Thoracic aorta (tissue), 2 donors: ENCODE results near the gene ABCG8. TPM values are rescaled to one million over a fixed set of nuclear protein-coding genes. Genes with fewer than 3 reads are reported as not detected.

Experiments used
- ATAC-seq: fragments of 150-250 bp; one replicate; pipeline ENCODE4 v1.8.0; 2017; ENCODE audit warnings: low read depth; ENCODE audit not compliant: insufficient number of reproducible peaks, low FRiP score
- DNase-seq: peaks from one replicate; pipeline ENCODE4 v3.0.0-alpha.2; 2020; ENCODE audit warnings: low spot score
- H3K27ac ChIP-seq, 2 donors: fragments of 200-600 bp; sonication (generic); 1 replicate in 1 of 2; 2 replicates in 1 of 2; pipeline ENCODE4 v1.5.1; 2016; ENCODE audit warnings: mild to moderate bottlenecking in 2 of 2, moderate library complexity in 2 of 2
- H3K27me3 ChIP-seq: fragments of 200-600 bp; sonication (generic); replicated peaks from 2 replicates; pipeline ENCODE4 v1.6.0; 2016; ENCODE audit warnings: mild to moderate bottlenecking; ENCODE audit not compliant: insufficient read depth
- H3K36me3 ChIP-seq: fragments of 200-600 bp; sonication (generic); one replicate; pipeline ENCODE4 v1.5.1; 2016
- H3K4me1 ChIP-seq, 2 donors: fragments of 200-600 bp; sonication (generic); 1 replicate in 1 of 2; 2 replicates in 1 of 2; pipeline versions ENCODE4 v1.5.1 to v1.6.0; 2016; ENCODE audit warnings: low read depth in 2 of 2, mild to moderate bottlenecking in 1 of 2; ENCODE audit not compliant: control insufficient read depth in 1 of 2
- H3K4me3 ChIP-seq: fragments of 200-600 bp; sonication (generic); 2 replicates; pipeline ENCODE4 v1.5.1; 2016; ENCODE audit warnings: mild to moderate bottlenecking
- H3K9me3 ChIP-seq: fragments of 200-600 bp; sonication (generic); 2 replicates; pipeline ENCODE4 v1.5.1; 2016
- total RNA-seq, 2 donors: library from RNA; depleted of rRNA; stranded (reverse); fragments of >200 nt; gene quantifications; one replicate each; pipeline versions ENCODE4 v1.1.0 to v1.2.3, GENCODE V29; 2016
- TF ChIP-seq, protein P1 (sequence below): fragments of 200-600 bp; sonication (generic); IDR thresholded peaks from one replicate; pipeline ENCODE4 v1.5.1; 2019; ENCODE audit warnings: antibody characterized with exemption

Gene ABCG8
- total RNA-seq, 2 donors from 2014 or later, result not detected

DNA sequence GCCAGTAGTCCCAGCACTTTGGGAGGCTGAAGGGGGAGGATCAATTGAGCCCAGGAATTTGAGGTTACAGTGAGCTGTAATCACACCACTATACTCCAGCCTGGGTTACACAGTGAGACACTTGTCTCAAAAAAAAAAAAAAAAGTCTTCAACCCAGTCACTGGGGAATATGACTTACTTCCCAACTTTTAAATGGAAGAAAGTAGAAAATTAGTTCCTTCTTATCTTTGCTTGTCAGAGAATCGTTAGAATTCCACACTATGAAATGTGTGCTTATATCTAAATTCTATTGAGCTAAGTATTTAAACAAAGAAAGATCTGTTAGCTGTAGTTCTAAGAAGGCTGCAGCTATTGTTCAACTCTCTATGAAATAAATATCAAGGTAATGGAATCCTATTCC is 42.6 kb upstream of the ABCG8 start:
- DNase-seq (no peak), ATAC-seq (no peak)
- Histone ChIP-seq H3K4me1 (peaks cover 0 to 2% of the 10 kb centered on the region in 2 donors), H3K9me3 (no peaks in the 10 kb centered on the region), H3K27me3 (no peaks in the 10 kb centered on the region), H3K27ac (no peak overlapping the region), H3K36me3 (peaks cover 8% of the 10 kb centered on the region), H3K4me3 (no peak overlapping the region)
- TF ChIP-seq, protein P1, sequence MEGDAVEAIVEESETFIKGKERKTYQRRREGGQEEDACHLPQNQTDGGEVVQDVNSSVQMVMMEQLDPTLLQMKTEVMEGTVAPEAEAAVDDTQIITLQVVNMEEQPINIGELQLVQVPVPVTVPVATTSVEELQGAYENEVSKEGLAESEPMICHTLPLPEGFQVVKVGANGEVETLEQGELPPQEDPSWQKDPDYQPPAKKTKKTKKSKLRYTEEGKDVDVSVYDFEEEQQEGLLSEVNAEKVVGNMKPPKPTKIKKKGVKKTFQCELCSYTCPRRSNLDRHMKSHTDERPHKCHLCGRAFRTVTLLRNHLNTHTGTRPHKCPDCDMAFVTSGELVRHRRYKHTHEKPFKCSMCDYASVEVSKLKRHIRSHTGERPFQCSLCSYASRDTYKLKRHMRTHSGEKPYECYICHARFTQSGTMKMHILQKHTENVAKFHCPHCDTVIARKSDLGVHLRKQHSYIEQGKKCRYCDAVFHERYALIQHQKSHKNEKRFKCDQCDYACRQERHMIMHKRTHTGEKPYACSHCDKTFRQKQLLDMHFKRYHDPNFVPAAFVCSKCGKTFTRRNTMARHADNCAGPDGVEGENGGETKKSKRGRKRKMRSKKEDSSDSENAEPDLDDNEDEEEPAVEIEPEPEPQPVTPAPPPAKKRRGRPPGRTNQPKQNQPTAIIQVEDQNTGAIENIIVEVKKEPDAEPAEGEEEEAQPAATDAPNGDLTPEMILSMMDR, result no peak

DNA sequence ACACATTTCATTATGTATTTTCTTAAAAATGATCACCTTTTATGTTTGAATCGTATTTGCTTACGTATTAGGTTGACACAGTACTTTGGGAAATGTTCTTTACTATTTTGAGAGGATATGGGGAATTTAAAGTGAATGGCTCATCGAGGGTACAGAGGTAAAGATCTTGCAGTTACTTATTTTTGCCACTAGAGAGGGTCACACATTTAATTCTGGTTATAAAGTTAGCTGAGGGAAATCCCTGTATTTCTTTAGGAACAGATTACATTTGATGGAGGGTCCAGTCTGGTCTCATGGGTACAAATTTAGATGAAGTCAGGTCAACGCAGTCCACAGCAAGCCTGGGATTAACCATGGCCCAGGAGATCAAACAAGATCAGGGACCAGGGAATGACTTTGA is 40.5 kb upstream of the ABCG8 start:
- Histone ChIP-seq H3K36me3 (peaks cover 8% of the 10 kb centered on the region), H3K9me3 (no peaks in the 10 kb centered on the region)

DNA sequence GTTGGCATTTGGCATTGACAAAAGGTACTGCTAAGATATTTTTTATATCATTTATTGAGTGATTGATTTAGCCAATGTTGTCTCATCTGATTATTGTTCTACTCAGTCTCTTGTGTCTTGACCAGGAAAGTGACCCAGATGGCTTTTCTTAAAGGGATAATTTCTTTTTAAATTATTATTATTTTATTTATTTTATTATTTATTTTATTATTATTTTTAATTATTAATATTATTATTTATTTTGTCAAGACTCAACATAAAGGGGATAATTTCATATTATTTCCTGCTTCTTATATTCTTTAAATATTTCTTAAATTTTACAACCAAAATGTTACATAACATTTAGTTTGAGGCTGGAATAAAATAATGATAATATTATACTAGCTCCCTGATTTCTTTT is 37.9 kb upstream of the ABCG8 start:
- no peak overlapping the region for H3K4me3 ChIP-seq
- ATAC-seq, result no peak
- H3K36me3 ChIP-seq, result peaks cover 8% of the 10 kb centered on the region
- TF ChIP-seq, protein P1, result no peak
- no peaks in the 10 kb centered on the region for H3K9me3 ChIP-seq
- no peak for DNase-seq
- no peak overlapping the region for H3K27ac ChIP-seq
- H3K4me1 ChIP-seq, result no peaks in the 10 kb centered on the region
- no peaks in the 10 kb centered on the region for H3K27me3 ChIP-seq

More for the DNA sequence above, 40.5 kb upstream of the ABCG8 start:
- Histone ChIP-seq H3K4me3 (no peak overlapping the region), H3K27me3 (no peaks in the 10 kb centered on the region), H3K27ac (no peak overlapping the region), H3K4me1 (no peaks in the 10 kb centered on the region)
- DNase-seq (no peak), ATAC-seq (no peak)
- TF ChIP-seq, protein P1, result no peak

DNA sequence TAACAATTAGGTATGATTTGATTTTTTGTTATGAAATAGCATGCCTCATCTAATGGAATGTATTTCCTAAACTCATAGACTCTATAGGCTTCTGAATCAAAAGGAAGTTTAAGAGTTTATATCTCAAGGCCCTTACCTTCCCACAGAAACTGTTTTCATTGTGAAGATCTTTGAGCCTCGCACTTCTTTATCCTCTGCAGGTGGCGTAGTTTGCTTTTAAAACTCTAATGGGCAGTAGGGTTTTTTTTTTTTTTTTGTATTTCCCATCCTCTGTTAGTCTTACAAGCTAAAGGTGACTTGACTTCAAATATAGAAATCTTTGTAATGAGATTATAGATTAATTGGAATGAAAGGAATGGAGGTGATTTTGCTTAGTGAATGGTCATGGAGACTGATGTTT is 36.6 kb upstream of the ABCG8 start:
- no peak for DNase-seq

DNA sequence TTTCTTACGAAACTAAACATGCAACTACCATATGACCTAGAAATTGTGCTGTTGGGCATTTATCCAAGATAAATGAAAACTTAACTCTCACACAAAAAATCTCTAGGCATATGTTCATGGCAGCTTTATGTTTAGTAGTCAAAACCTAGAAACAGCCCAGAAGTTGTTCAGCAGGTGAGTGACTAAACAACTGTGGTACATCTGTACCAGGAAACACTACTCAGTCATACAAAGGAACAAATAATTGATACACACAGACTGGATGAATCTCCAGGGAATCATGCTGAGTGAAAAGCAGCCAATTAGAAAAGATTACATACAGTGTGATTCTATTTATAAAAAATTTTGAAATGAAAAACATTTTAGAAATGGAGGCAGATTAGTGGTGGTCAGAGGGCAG is 35.7 kb upstream of the ABCG8 start:
- no peak for DNase-seq
- Histone ChIP-seq H3K27me3 (no peaks in the 10 kb centered on the region), H3K4me3 (no peak overlapping the region), H3K27ac (no peak overlapping the region), H3K4me1 (no peaks in the 10 kb centered on the region), H3K9me3 (no peaks in the 10 kb centered on the region), H3K36me3 (no peaks in the 10 kb centered on the region)
- TF ChIP-seq, protein P1, result no peak
- ATAC-seq, result no peak

More for the DNA sequence above, 36.6 kb upstream of the ABCG8 start:
- Histone ChIP-seq H3K27me3 (no peaks in the 10 kb centered on the region), H3K9me3 (no peaks in the 10 kb centered on the region), H3K4me1 (no peaks in the 10 kb centered on the region), H3K4me3 (no peak overlapping the region), H3K36me3 (peaks cover 1% of the 10 kb centered on the region), H3K27ac (no peak overlapping the region)
- TF ChIP-seq, protein P1, result no peak
- no peak for ATAC-seq
